ENCODE measurements around the gene PDK2.

PDK2 gene

GRCh38 chr17:50120475-50121253 lies 25.5 kb downstream of the PDK2 start:
- no peak for DNase-seq

GRCh38 chr17:50122945-50123344 lies 27.8 kb downstream of the PDK2 start:
- no peak for DNase-seq

- no peak for DNase-seq
These were observed 28.6 kb downstream of the PDK2 start for GRCh38 chr17:50123649-50124349.

GRCh38 chr17:50125420-50125997 lies 30.4 kb downstream of the PDK2 start:
- no peak for DNase-seq

- DNase-seq = peak; percentile 50
These were observed 32.7 kb downstream of the PDK2 start for GRCh38 chr17:50127697-50128361.

GRCh38 chr17:50128441-50129352 lies 33.5 kb downstream of the PDK2 start:
- DNase-seq = no peak

GRCh38 chr17:50129353-50129727 lies 34.2 kb downstream of the PDK2 start:
- DNase-seq = no peak

GRCh38 chr17:50129728-50130558 lies 34.8 kb downstream of the PDK2 start, which contains the start of gene SAMD14:
TSS of gene SAMD14 (minus strand) at chr17:50130160. CDS start at chr17:50124959, 5,201 bp downstream.
- no peak for DNase-seq

GRCh38 chr17:50130559-50131305 lies 35.6 kb downstream of the PDK2 start:
- DNase-seq = no peak

GRCh38 chr17:50132104-50132794 lies 37.1 kb downstream of the PDK2 start:
- DNase-seq = no peak

GRCh38 chr17:50133028-50133768 lies 38.0 kb downstream of the PDK2 start:
- no peak for DNase-seq

GRCh38 chr17:50133769-50134099 lies 38.6 kb downstream of the PDK2 start:
- no peak for DNase-seq

GRCh38 chr17:50134206-50135110 lies 39.3 kb downstream of the PDK2 start:
- DNase-seq = no peak

GRCh38 chr17:50135316-50136095 lies 40.4 kb downstream of the PDK2 start:
- DNase-seq = no peak

- DNase-seq = no peak
These were observed 41.0 kb downstream of the PDK2 start for GRCh38 chr17:50136096-50136687.

GRCh38 chr17:50137042-50137441 lies 41.9 kb downstream of the PDK2 start:
- DNase-seq = no peak

GRCh38 chr17:50139185-50139783 lies 44.1 kb downstream of the PDK2 start:
- no peak for DNase-seq

Measured in RPMI8226 (cell line).